ENCODE results near the gene PIK3CD. TPM values are rescaled to one million over a fixed set of nuclear protein-coding genes. Genes with fewer than 3 reads are reported as not detected.

PIK3CD gene
- total RNA-seq, 2 experiments from 2014 or later: 13.6 to 37.1 TPM

GRCh38 chr1:9610548-9610947, 41.0 kb upstream of the PIK3CD start:
- CTCF ChIA-PET (ENCODE audit: unreplicated experiment): interaction anchor here (0.6 kb wide), 1 partner anchor 19 kb away, joined by 4 read pairs; no protein-coding TSS in a partner anchor
- no TSS peak for BruUV-seq (replicated peaks)
- Histone ChIP-seq H3K9me3 (ENCODE audit: low read length) (no peaks in the 10 kb centered on the region), H3K9me2 (ENCODE audit: insufficient read depth, low read length) (no peaks in the 10 kb centered on the region), H4K20me1 (ENCODE audit: insufficient read depth, low read length) (no peaks in the 10 kb centered on the region), H2AFZ (ENCODE audit: low read length) (no peak overlapping the region), H3K36me3 (ENCODE audit: insufficient read depth, low read length) (peaks cover 26% of the 10 kb centered on the region; the same call in 1 of the 2 replicates), H3K4me2 (ENCODE audit: low read length) (no peak overlapping the region), H3K4me3 (ENCODE audit: low read depth, low read length, poor library complexity, severe bottlenecking) (no peak overlapping the region), H3K27ac (ENCODE audit: low read depth, low read length, poor library complexity, severe bottlenecking) (no peak overlapping the region), H3K4me1 (ENCODE audit: insufficient read depth, low read length, poor library complexity, severe bottlenecking) (no peaks in the 10 kb centered on the region), H3K79me2 (ENCODE audit: insufficient read depth, low read depth, low read length) (no peaks in the 10 kb centered on the region)
- POLR2A ChIA-PET: interaction anchor here (0.7 kb wide), 1 partner anchor 48 kb away, joined by 3 read pairs; no protein-coding TSS in a partner anchor
- DNase-seq (ENCODE audit: low spot score): no peak
- TF ChIP-seq EZH2phosphoT487 (IDR thresholded peaks at IDR 0.05; ENCODE audit: borderline replicate concordance, low read depth, low read length): no peak
- TF ChIP-seq CTCF (conservative IDR thresholded peaks at IDR 0.05; ENCODE audit: low read length): no peak
- intact Hi-C loops (cut with micrococcal nuclease; ENCODE audit: unreplicated experiment): no loop called here

- H3K9me2 ChIP-seq (ENCODE audit: insufficient read depth, low read length): no peaks in the 10 kb centered on the region
- no TSS peak for BruUV-seq (replicated peaks)
- no peak for DNase-seq (ENCODE audit: low spot score)
- H3K4me1 ChIP-seq (ENCODE audit: insufficient read depth, low read length, poor library complexity, severe bottlenecking): no peaks in the 10 kb centered on the region
- intact Hi-C loops (cut with micrococcal nuclease; ENCODE audit: unreplicated experiment): no loop called here
- no peak overlapping the region for H3K4me2 ChIP-seq (ENCODE audit: low read length)
- H4K20me1 ChIP-seq (ENCODE audit: insufficient read depth, low read length): no peaks in the 10 kb centered on the region
- no peaks in the 10 kb centered on the region for H3K9me3 ChIP-seq (ENCODE audit: low read length)
- TF ChIP-seq CTCF (conservative IDR thresholded peaks at IDR 0.05; ENCODE audit: low read length) (no peak), EZH2phosphoT487 (IDR thresholded peaks at IDR 0.05; ENCODE audit: borderline replicate concordance, low read depth, low read length) (no peak)
- ChIA-PET CTCF (ENCODE audit: unreplicated experiment) (interaction anchor here (1.0 kb wide), 1 partner anchor 116 kb away, joined by 4 read pairs; no protein-coding TSS in a partner anchor), POLR2A (no interaction called here)
- no peak overlapping the region for H3K27ac ChIP-seq (ENCODE audit: low read depth, low read length, poor library complexity, severe bottlenecking)
- no peaks in the 10 kb centered on the region for H3K79me2 ChIP-seq (ENCODE audit: insufficient read depth, low read depth, low read length)
- H3K4me3 ChIP-seq (ENCODE audit: low read depth, low read length, poor library complexity, severe bottlenecking): no peak overlapping the region
- H3K36me3 ChIP-seq (ENCODE audit: insufficient read depth, low read length): peaks cover 26% of the 10 kb centered on the region; the same call in 1 of the 2 replicates
- H2AFZ ChIP-seq (ENCODE audit: low read length): no peak overlapping the region
Measured at GRCh38 chr1:9611716-9612115, 39.8 kb upstream of the PIK3CD start.

GRCh38 chr1:9612162-9612845, 39.2 kb upstream of the PIK3CD start:
- H3K27ac ChIP-seq (ENCODE audit: low read depth, low read length, poor library complexity, severe bottlenecking): no peak overlapping the region
- no peak overlapping the region for H3K4me2 ChIP-seq (ENCODE audit: low read length)
- ChIA-PET POLR2A (no interaction called here), CTCF (ENCODE audit: unreplicated experiment) (interaction anchor here (1.0 kb wide), 1 partner anchor 117 kb away, joined by 4 read pairs; no protein-coding TSS in a partner anchor)
- no peaks in the 10 kb centered on the region for H3K4me1 ChIP-seq (ENCODE audit: insufficient read depth, low read length, poor library complexity, severe bottlenecking)
- no peaks in the 10 kb centered on the region for H3K9me3 ChIP-seq (ENCODE audit: low read length)
- no peaks in the 10 kb centered on the region for H3K9me2 ChIP-seq (ENCODE audit: insufficient read depth, low read length)
- TF ChIP-seq EZH2phosphoT487 (IDR thresholded peaks at IDR 0.05; ENCODE audit: borderline replicate concordance, low read depth, low read length) (no peak), CTCF (conservative IDR thresholded peaks at IDR 0.05; ENCODE audit: low read length) (no peak)
- H2AFZ ChIP-seq (ENCODE audit: low read length): no peak overlapping the region
- no peak for DNase-seq (ENCODE audit: low spot score)
- no peak overlapping the region for H3K4me3 ChIP-seq (ENCODE audit: low read depth, low read length, poor library complexity, severe bottlenecking)
- peaks cover 26% of the 10 kb centered on the region; the same call in 1 of the 2 replicates for H3K36me3 ChIP-seq (ENCODE audit: insufficient read depth, low read length)
- H3K79me2 ChIP-seq (ENCODE audit: insufficient read depth, low read depth, low read length): no peaks in the 10 kb centered on the region
- no peaks in the 10 kb centered on the region for H4K20me1 ChIP-seq (ENCODE audit: insufficient read depth, low read length)
- BruUV-seq (replicated peaks): no TSS peak
- intact Hi-C loops (cut with micrococcal nuclease; ENCODE audit: unreplicated experiment): no loop called here
